ENCODE data around the gene GLT1D1.

GLT1D1 gene

GRCh38 chr12:129016159-129016558 lies 162.9 kb downstream of the GLT1D1 start:
- no peak for DNase-seq

- DNase-seq, result no peak
Measured at GRCh38 chr12:129025055-129025454, 171.8 kb downstream of the GLT1D1 start.

GRCh38 chr12:129028844-129029243 lies 175.6 kb downstream of the GLT1D1 start:
- no peak for DNase-seq
